ENCODE data around the gene ARAP2.

Gene ARAP2

DNA sequence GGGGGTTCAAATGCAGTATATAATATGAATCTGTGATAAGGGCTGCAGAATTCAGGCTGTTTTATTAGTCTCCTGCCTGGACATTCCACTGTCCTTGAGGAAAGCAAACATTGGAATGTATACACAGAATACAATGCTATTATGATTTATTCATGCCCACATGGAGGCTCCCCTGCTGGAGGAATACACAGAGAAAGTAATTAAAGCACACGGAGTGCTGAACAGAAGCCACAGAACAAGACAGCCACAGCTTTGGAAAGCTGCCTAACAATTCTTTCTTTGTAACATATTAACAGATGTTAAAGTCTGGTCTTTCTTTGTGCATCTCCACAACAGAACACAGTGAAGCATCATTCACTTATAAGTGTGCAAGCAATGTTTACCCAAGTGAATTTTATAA, 155.8 kb downstream of the ARAP2 start:
- no peak for DNase-seq

DNA sequence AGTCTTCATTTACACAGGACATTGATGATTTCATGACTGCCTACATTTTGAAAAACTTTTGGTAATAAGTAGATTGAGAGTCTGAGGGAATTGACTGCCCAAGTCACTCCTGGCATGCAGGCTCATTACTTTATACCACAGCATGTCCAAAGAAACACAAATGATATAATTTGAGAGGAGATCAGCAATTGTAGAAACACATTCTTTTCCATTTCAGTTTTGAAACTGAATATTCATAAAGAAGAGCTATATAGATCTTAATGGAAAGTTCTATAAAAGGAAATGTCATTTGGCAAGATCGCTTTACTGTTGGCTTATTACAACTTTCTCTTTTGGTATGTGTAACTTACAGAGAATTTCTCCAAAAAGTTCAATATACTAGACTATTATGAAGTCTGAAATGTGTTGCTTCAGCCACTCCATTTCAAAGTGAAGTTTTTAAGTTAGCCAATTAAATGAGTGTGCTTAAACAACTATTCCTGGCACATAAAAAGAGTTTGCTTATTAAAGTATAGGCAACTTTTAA, 158.0 kb downstream of the ARAP2 start:
- DNase-seq, result no peak

DNA sequence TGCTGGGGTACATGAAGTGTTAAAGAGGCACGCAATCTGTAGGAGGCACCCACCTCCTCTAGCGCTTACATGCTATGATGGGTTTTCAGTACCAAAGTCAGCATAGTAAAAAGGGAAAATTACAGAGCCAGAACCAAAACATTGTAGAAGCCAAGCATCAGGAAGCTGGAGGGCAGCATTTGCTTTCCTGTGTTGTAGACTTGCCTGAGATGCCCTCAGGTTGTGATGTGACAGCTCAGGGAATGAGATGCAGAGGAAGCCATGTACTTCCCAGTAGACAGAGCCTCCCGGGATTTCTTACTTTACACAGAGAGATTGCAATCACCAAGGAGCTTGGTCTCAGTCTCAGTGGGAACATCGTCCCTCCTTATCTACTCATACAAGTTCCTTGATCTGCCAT, 161.5 kb downstream of the ARAP2 start:
- DNase-seq, result no peak

DNA sequence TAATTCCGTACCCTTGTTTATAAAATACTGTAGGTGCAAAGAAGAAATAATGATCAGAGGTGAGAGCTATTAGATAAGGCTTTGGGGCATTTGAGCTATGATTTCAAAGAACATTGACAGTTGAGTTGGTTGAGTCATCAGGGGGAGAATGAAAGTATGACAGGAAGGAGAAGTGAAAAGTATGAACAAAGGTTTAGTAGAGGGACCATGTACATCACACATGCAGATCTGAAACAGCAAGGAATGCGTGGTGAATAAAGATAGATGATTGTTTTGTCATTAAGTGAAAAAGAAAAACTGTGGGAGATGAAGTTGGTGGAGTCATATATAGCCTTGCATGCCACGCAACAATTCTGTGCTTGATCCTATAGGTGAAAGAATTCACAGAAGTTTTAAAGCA, 163.1 kb downstream of the ARAP2 start:
- DNase-seq, result no peak

DNA sequence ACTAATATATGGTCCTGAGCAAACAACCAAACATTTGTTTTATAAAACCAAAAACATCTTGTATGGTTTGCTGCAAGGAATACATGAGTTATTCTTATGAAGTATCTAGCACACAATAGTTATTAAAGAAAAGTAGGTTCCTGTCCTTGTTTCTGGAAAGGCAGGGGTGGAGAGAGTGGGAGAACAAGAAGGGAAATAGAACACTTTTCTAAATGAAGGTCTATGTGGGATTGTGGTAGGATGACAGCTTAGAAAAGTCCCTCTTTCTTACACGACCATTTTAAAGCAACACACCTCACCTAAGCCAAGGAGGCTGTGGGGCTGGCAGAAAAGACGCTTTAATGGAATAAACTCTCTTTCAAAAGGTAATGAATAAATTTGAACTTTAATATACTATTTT, 164.6 kb downstream of the ARAP2 start:
- DNase-seq, result no peak

DNA sequence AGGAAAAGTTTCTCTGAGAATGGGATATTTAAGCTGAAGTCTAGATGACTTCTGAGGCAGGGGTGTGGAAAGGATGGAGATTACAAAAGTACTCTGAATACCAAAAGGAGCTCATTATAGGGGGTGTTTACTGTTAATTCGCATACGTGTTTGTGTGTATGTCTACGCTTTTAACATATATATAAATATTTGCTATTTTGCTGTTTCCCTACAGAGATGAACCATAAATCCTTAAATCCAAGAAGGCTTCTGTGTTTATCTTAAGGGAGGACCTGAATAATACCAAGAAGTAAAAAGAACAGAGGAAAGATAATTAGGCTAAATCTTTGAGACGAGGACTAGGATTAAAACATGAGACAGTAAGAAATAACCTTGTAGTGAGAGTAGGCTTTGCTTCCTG, 166.0 kb downstream of the ARAP2 start:
- DNase-seq, result no peak

DNA sequence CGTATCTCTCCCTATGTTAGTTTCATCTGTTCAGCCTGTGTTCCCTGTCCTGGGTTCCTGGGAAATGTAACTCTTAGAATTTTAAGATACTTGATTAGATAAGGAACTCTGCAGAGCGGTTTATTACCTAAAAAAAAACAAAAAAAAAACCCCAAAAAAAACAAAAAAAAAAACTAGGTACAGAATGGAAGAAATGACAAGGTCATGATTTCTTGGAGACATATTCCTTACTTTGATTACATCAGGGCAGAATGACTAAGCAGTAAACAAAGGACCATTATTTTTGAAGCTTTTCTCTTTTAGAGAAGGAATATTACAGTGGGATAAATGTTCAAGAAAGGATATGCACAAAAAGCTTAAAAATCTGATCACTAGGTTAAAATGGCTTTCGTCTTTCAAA, 171.8 kb downstream of the ARAP2 start:
- DNase-seq, result no peak

DNA sequence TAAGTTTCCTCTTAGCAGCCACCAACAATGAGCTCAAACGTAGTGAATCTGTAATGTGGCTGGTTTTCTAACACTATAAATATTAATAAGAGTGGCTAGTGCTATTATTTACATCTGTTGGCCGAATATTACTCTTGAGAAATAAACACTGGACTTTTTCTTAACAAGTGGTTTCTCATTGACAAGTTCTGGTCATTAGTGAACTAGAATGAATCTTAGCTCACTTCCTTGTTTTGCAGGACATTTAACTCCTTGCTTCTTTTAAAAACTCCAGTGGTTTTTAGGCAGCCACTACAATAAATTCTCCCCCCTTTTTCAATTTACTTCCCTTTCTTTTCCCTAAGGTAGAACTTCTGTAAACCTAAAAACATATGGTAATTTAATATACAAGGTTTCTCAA, 177.2 kb downstream of the ARAP2 start:
- DNase-seq, result no peak

DNA sequence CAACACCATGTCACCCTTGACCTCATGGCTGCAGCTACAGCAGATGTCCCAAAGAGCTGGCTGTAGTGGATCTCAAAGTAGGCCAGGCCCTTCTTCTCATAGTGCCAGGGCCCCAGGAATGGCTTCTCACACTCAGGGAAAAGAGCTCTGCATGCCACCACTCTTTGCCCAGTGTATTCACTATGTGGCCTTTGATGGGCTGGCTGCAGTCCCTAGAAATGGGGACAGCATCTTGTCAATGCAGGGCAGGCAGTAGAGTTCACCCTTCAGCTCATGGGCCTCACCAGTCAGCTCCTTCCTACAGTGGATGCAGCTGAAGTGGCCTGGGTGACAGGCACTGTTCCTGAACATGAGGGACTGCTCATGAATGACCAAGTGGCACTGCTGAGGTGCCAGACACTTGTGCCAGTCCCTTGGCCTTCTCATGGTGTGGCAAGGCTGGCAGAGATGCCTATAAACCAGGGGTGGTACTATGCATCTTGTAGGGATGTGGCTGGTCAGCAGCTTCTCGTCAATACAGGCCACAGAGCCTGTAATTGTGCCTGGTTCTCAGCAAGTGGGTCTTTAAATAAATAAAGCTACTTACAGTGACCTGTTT, 178.9 kb downstream of the ARAP2 start:
- DNase-seq, result no peak

DNA sequence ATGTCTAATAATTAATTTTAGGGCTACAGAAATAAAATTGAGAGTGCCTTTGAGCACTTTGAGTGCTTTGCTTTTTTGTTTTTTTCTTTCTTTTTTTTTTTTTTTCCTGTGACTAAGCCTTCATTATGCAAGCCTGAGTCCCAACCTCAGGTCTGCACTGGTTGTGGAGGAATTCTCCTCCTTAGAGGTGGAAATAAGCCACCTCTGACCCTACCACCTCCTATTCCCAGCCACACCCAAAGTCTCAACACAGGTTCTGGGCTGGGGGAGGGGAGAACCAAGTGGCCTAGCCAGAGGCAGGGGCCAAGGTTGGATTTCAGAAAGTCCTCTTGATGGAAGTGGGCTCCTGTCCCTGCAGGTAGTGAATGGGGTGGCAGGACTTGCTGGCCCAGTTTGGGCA, 180.2 kb downstream of the ARAP2 start:
- no peak for DNase-seq

DNA sequence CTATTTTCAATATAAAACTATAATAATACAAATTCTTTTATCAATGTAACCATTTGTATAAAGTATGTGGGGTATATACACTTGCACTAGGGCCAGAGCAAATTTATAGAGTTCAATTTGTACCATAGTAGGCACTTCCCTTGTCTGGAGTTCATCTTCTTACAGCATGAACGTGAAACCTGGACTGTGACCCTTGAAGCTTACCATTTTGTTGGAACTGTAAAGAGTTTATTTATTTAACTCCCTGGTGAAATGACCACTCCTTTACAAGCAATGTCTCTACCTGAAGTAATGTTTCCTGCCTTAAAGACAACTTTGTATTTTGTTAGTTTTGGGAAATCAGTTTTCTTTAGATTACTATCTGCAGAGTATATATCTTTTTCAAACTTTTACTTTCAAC, 188.2 kb downstream of the ARAP2 start:
- no peak for DNase-seq

DNA sequence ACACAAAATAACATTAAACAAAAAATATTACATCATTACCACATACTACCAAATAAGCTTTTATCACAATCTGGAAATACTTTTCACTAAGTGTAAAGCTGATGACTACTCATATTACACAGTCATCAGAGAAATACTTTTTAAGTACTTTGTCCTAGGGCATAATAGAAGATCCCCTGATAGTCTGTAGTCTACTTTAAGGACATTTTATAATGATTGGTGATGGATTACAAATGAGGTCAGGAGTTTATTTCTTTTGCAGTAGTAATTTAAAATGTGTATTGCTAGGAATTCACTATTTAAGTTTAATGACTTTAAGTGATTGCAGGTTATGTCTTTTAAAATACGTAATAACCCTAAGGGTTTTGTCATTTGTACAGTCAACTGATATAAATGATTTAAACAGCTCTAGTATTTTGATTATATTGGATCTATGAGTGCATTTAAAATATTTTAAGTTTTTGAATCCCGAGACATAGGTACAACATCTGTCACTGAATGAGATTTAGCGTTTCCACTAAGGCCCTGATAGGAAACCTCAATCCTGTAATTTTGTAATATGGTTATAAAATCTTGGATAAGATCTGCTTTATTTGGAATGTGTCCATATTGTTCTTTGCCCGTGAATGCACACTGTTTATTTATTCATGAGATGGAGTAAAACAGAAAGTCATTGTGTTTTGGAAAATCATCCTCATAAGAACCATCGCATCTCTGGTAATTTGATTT, 189.5 kb downstream of the ARAP2 start:
- DNase-seq, result no peak

DNA sequence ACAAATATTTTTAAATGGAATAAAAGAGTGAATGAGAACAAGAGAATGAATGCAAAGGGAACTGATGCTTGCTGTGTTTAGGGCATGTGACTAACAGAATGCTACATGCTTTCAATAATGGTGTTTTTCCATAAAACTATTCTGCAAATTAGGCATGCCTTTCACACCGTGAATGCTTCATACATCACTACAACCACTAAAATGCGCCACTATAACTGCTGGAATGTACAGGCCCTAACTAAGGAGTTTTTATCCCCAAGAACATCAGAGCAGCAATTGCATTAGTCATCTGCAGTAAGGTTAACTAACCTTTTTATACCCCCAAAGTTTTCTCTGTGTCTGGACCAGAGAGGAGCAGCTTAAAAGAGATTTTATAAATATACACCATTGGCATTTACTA, 190.4 kb downstream of the ARAP2 start:
- no peak for DNase-seq

DNA sequence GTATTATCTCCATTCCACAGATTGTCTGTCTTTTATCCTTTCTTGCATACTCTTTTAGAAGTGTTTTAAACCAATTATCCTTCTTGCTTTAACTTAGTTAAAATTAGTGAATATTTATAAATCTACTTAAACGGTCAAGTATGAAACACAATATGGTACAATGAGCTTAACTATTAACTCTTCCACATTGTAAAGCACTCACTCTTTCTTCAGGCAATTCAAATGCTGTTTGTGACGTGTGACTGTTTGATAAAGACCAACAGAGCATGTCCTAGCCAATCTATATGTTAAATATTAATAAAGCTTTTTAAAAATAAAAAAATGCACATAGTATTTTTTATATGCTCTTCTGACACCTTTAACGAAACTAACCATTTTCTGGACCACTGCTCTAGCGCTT, 192.7 kb downstream of the ARAP2 start:
- no peak for DNase-seq

DNA sequence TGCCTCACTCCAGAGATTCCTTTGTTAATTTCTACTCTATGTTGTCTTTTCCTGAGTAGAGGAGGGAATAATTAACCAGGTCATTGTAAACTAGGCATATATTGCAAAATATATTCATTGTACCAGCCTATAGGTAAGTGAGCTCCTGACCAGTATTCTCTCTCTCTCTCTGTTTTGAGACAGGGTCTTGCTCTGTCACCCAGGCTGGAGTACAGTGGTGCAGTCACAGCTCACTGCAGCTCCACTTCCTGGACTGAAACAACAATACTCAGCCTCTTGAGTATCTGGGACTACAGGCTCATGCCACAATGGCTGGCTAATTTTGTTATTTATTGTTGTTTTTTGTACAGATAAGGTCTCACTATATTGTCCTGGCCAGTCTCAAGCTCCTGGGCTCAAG, 198.3 kb downstream of the ARAP2 start:
- no peak for DNase-seq

DNA sequence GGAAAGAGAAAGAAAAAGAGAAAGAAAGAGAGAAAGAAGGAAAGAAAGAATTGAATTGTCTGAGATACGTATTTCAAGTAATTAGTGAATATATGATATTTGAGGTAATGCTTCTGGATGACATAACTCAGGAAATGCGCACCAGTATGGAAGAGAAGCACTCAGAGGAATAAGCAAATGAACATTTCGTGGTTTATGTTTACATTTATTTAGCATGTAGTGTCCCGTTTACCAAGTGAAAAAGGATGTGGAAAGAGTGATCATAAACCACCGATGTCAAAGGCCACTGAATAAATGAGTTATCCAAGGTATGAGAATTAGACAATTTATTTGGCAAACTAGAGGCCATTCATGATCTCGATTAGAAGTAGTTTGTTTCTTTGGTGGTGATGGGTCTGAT, 200.4 kb downstream of the ARAP2 start:
- DNase-seq, result no peak

DNA sequence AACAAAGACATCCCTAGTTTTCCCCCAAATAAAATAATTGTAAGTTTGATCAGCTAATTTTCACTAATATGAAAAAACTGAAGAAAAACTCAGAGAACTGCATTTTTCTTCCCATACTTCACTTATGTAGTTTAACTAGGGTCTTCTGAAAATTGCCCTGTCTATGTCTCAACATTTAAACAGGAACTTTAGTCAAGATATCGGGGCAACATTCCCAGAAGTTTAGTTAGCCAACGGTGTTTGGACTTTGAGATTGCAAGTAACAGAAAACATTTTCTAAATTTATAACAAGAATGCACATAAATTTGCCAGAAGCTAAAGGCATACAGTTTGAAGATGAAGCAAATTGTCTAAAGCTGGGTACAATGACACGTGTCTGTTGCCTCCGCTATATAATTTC, 201.1 kb downstream of the ARAP2 start:
- no peak for DNase-seq

DNA sequence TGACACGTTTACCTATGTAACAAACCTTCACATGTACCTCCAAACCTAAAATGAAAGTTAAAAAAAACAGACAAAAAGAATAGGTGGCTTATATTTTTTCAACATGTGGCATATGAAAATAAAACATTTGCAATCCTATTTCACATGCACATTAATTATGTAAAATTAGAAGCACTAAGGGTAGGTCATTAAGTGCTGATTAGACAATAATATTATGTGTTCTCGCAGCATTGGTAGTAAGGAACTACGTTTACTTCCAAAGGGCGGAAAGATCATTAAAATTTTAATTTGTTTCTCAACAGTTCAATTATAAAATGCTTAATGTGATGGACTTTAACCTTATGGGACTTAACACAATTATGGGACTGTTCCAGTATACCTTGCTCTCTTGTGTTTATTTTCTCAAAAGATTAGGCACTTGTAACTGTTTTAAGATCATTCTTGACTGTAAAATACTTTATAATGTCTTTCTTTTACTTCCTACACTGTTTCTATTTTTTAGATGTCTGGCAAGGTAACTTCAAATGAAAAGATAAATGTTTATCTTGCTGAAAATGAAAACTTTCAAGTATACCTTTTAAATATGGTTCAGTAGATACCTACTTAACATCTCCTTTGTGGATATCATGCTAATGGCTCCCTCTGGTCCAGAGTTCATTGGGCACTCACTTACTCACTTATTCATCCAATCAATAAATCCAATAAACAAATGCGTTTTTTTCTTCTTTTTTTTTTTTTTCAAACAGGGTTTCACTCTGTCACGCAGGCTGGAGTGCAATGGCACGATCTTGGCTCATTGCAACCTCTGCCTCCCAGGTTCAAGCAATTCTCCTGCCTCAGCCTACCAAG, 202.0 kb downstream of the ARAP2 start:
- no peak for DNase-seq

DNA sequence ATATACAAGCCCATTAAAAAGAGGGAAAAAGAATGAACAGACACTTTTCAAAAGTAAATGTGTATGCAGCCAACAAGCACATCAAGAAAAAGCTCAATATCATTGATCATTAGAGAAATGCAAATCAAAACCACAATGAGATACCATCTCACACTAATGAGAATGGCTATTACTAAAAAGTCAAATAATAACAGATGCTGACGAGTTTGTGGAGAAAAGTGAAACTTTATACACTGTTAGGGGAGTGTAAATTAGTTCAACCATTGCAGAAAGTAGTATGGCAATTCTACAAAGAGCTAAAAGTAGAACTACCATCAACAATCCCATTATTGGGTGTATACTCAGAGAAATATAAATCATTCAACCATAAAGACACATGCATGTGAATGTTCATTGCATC, 203.0 kb downstream of the ARAP2 start:
- no peak for DNase-seq

DNA sequence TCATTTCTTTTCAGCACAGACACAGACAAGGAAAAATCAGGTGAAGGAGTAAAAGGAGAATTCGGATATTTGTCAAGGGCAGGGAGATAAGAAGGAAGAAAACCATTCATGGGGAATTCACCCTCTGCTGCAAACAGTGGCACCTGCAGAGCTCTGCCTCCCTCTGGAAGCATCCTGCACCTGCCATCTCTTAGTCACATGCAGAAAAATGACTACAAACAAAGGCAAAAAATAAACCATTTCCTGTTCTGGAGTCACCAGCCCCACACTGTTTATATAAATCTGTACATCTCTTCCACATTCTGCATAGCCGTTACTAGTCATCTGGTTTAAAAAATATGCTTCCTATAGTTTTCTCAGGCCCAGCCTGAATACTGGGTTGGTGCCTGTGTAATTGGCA, 205.3 kb downstream of the ARAP2 start:
- no peak for DNase-seq

DNA sequence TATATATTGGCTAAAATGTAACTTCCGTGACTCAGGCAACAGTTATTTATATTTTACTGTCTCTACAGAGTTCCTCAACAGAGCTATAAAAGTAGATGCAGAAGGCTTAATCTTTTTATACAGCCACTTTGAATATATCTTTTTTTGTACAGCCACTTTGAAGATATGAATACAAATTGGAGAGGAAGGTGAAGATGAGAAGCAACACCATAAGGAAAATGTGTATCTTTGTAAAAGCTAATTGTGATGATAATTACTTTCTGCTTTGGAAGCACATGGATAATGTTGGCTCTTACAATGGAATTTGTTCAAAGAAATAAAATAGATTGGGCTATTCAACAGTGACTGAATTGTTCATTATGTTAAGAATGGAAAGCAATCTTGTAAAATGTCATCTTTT, 205.8 kb downstream of the ARAP2 start:
- DNase-seq, result no peak

DNA sequence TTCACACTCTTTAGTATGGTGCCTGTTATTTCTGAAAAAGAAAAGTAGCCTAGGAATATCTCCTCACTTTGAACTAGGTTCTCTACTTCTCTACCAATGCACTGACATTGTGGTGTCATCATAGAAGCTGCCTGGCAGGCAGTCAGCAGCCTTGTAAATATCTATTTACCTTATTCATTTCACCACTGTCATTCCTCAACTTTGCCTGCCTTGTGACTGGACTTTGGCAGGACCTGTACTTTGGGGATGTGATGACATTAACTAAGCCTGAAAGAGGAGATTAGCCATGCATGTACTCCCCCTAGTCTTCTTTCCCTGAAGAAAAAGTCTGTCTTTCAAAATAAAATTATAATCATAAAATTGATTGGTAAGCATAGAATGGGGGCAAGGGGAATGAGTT, 207.2 kb downstream of the ARAP2 start:
- DNase-seq, result no peak

DNA sequence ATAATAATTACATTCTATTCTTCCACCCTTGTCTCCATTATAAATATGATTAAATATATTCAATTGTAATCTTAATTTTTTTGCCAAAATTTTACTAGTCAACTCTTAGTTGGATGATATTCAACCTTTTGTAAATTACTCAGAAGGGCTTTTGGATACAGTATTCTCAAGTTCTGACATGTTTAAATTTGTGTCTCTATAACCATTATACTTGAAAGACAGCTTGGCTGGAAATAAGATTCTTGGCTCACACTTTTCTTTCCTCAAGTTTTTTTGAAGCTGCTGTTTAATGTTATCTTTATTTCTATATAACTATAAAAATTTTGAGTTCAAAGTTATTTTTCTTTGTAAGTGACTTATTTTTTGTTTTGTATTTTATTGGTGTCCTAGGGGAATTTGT, 214.4 kb downstream of the ARAP2 start:
- no peak for DNase-seq

DNA sequence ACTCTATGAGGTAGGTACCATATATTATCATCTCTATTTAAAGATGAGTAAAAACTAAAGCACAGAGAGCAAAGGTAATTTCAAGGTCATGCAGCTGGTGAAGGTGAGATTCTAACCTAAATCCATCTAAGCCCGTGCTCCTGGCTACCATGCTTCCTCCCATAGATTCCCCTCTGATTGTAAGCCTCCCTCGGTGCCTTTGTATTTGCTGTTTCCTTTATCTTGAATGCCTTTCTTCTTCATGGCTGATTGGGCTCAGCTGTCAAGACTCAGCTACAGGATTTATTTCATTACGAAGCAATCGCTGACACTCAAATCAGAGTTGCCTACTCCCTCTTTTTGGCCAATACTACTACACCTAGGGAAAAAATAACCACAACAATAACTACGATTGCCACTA, 217.1 kb downstream of the ARAP2 start:
- no peak for DNase-seq
